ENCODE results near the gene ALOX5.

DNA sequence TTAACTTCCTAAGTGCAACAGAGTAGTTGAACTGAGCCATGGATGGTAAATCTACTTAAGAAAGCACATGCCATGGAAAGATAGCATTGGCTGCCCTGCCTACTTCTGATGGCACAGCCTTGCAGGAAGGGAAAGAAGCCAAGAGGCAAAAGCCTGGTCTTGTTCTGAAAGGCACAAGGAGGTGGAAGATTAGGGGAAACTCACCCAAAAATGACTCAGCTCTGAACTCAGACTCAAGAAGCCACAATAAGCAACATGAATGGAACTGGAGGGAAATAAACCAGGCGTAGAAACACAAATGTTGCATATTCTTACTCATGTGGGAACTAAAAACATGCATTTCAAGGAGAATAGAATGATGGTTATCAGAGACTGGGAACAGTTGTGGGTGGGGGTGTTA, 20.8 kb upstream of the ALOX5 start:
- TF ChIP-seq CTCF (IDR thresholded peaks at IDR 0.05) (no peak), POLR2A (IDR thresholded peaks at IDR 0.05) (no peak)

All from heart left ventricle (tissue), 13 donors.